Psoas muscle (tissue), 8 donors: Measurements from ENCODE around the gene PDGFD. TPM values are rescaled to one million over a fixed set of nuclear protein-coding genes. Genes with fewer than 3 reads are reported as not detected.

Experiments used
- ATAC-seq, 4 donors: fragments of 200-7000 bp; cut with Tn5 transposase; one replicate each; pipeline ENCODE4 v1.9.1; 2020; ENCODE audit warnings: moderate library complexity in 3 of 4, mild to moderate bottlenecking in 2 of 4
- DNase-seq, 2 donors: peaks; one replicate each; pipeline ENCODE4 v3.0.0-alpha.2; 2020
- H3K27ac ChIP-seq: fragments of 200-600 bp; one replicate; pipeline ENCODE4 v1.8.0; 2022
- H3K27me3 ChIP-seq, 3 donors: fragments of 200-600 bp in 1 of 3; one replicate each; pipeline versions ENCODE4 v1.6.1 to v1.8.0; 2013 to 2022; ENCODE audit warnings: low read length in 2 of 3, mild to moderate bottlenecking in 2 of 3, moderate library complexity in 1 of 3; ENCODE audit not compliant: insufficient read depth in 3 of 3
- H3K36me3 ChIP-seq, 2 donors: fragments of 200-600 bp in 1 of 2; one replicate each; pipeline versions ENCODE4 v1.6.1 to v1.8.0; 2013 to 2022; ENCODE audit warnings: low read depth in 1 of 2, mild to moderate bottlenecking in 1 of 2, moderate library complexity in 1 of 2; ENCODE audit not compliant: insufficient read depth in 1 of 2
- H3K4me1 ChIP-seq: fragments of 200-600 bp; one replicate; pipeline ENCODE4 v1.8.0; 2022
- H3K4me3 ChIP-seq: fragments of 200-600 bp; one replicate; pipeline ENCODE4 v1.8.0; 2022; ENCODE audit warnings: mild to moderate bottlenecking
- H3K9me3 ChIP-seq: fragments of 200-600 bp; one replicate; pipeline ENCODE4 v1.8.0; 2022
- CTCF ChIP-seq: fragments of 200-600 bp; IDR thresholded peaks from one replicate; pipeline ENCODE4 v1.8.0; 2022; ENCODE audit warnings: antibody characterized with exemption
- WGBS, 3 donors: extraction: QIAGEN DNeasy Blood & Tissue Kit; methylation state at CpG; one replicate each; pipeline versions ENCODE4 v1.1.6 to v1.1.7; 2013; 5-methylcytosine and 5-hydroxymethylcytosine counted together
- intact Hi-C, 2 donors: fragments of 100-400 bp; cut with DNase I; formaldehyde crosslinking; loops; one replicate each; pipeline versions ENCODE4 v1.11.0 to v1.14.2; 2022
- polyA plus RNA-seq, 3 donors: library from polyadenylated mRNA; stranded (reverse); fragments of 200-250 nt; gene quantifications; one replicate each; pipeline ENCODE4 v1.2.3, GENCODE V29; 2013
- total RNA-seq, 4 donors: library from RNA; stranded (reverse); fragmentation: NEBNext Ultra II Directional in 2 of 4; extraction: Animal tissue kit (Norgen Biotek cat#: 25700) in 2 of 4; gene quantifications; one replicate each; pipeline versions ENCODE4 v1.2.1 to v1.2.4, GENCODE V29; 2021 to 2023
- donor health status: healthy with polysubstance abuse.
- donor health status: DM: no; HTN: no; CAD: no; lungs with moderate emphysema.
- donor health status: Bipolar disorder and iron deficiency.
- donor health status: healthy.
- donor health status: DM: yes; HTN: yes; CAD: no.
- donor health status: DM: no; HTN: no; CAD: no.
- donor health status: DM: no; HTN: no; CAD: no.
- donor health status: DM: yes; HTN: yes; CAD: no.

The PDGFD gene
- total and polyA plus RNA-seq, 7 donors: 0.53 to 5.6 (median 1.2) TPM

DNA sequence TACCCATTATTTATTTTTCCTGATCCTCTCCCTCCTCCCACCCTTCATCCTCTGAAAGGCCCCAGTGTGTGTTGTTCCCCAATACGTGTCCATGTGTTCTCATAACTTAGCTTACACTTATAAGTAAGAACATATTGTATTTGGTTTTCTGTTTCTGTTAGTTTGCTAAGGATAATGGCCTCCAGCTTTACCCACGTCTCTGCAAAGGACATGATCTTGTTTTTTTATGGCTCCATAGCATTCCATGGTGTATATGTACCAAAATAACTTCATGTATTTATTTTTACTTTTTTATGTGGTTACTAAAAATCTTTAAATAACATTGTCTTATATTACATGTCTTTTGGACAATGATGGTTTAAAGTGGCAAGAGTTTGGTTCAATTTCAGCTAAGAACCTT is 15.2 kb downstream of the PDGFD start:
- WGBS, 3 donors: 62 to 77% (median 65%) methylated on average over 2 of the region's 2 CpGs
- H3K9me3 ChIP-seq: no peaks in the 10 kb centered on the region
- ATAC-seq (no peak), DNase-seq (no peak)
- intact Hi-C loops: no loop called here
- no peak for TF ChIP-seq CTCF
- no peak overlapping the region for H3K27ac ChIP-seq
- H3K27me3 ChIP-seq: no peaks in the 10 kb centered on the region
- H3K36me3 ChIP-seq: no peaks in the 10 kb centered on the region
- H3K4me3 ChIP-seq: no peak overlapping the region
- H3K4me1 ChIP-seq: no peaks in the 10 kb centered on the region

DNA sequence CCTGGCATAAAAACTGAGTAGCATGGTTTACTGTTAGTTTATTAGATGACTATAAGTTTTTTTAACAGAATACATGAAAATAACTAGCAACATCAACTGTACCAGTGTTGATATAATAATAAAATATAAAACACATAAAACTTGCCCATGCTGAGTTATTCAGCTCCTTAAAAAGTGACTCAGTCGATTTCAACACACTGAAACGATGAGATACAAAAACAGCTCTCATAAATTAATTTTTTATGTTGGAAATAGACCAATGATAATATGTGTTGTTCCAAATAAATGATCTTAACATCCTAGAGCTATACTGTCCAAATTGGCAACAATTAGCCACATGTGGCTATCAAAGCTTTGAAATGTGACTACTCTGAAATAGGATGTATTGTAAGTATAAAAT is 15.9 kb downstream of the PDGFD start:
- WGBS, 3 donors: 44 to 58% (median 47%) methylated on average over 2 of the region's 2 CpGs
- H3K27ac ChIP-seq: no peak overlapping the region
- H3K4me1 ChIP-seq: no peaks in the 10 kb centered on the region
- intact Hi-C loops: no loop called here
- no peaks in the 10 kb centered on the region for H3K27me3 ChIP-seq
- H3K9me3 ChIP-seq: no peaks in the 10 kb centered on the region
- TF ChIP-seq CTCF: no peak
- no peak for DNase-seq
- ATAC-seq: no peak
- no peaks in the 10 kb centered on the region for H3K36me3 ChIP-seq
- no peak overlapping the region for H3K4me3 ChIP-seq

GRCh38 chr11:104146943-104147342 is 17.0 kb downstream of the PDGFD start:
- Histone ChIP-seq H3K36me3 (no peaks in the 10 kb centered on the region), H3K4me1 (no peaks in the 10 kb centered on the region), H3K27ac (no peak overlapping the region), H3K27me3 (no peaks in the 10 kb centered on the region), H3K4me3 (no peak overlapping the region), H3K9me3 (no peaks in the 10 kb centered on the region)
- WGBS, 3 donors: 74 to 83% (median 80%) methylated on average over 3 of the region's 3 CpGs
- intact Hi-C loops: no loop called here
- no peak for TF ChIP-seq CTCF
- DNase-seq: no peak
- ATAC-seq: no peak

- H3K27me3 ChIP-seq: no peaks in the 10 kb centered on the region
- WGBS, 3 donors: 77 to 82% (median 78%) methylated on average over 3 of the region's 3 CpGs
- H3K4me1 ChIP-seq: no peaks in the 10 kb centered on the region
- DNase-seq (no peak), ATAC-seq (no peak)
- no peaks in the 10 kb centered on the region for H3K36me3 ChIP-seq
- no peak overlapping the region for H3K27ac ChIP-seq
- H3K4me3 ChIP-seq: no peak overlapping the region
- TF ChIP-seq CTCF: no peak
- no peaks in the 10 kb centered on the region for H3K9me3 ChIP-seq
- intact Hi-C loops: no loop called here
Observed at GRCh38 chr11:104146421-104146820, 17.5 kb downstream of the PDGFD start.

DNA sequence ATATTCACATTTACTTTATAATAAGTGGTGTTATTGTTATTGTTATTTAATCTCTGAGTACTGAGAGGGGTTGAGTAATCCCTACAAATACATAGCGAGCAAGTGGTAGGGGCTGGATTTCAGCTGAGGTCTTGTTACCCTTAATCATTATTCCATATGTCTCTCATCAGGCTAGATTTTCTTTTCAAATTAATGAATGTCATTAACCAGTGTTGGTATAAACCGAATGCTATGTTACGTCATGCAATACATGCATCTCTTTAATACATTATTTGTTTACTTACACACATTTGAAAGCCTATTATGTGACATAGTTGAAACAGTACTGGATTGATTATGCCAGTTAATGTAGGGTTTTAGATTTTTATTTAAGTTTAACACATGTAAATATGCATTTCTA is 18.9 kb downstream of the PDGFD start:
- TF ChIP-seq CTCF: no peak
- intact Hi-C loops: no loop called here
- H3K27me3 ChIP-seq: no peaks in the 10 kb centered on the region
- no peaks in the 10 kb centered on the region for H3K36me3 ChIP-seq
- no peaks in the 10 kb centered on the region for H3K4me1 ChIP-seq
- ATAC-seq (no peak), DNase-seq (no peak)
- no peaks in the 10 kb centered on the region for H3K9me3 ChIP-seq
- H3K4me3 ChIP-seq: no peak overlapping the region
- 87 to 93% (median 92%) methylated on average over 3 of the region's 3 CpGs for WGBS, 3 donors
- H3K27ac ChIP-seq: no peak overlapping the region
